ENCODE data around the gene PAQR7.

PAQR7 gene, protein sequence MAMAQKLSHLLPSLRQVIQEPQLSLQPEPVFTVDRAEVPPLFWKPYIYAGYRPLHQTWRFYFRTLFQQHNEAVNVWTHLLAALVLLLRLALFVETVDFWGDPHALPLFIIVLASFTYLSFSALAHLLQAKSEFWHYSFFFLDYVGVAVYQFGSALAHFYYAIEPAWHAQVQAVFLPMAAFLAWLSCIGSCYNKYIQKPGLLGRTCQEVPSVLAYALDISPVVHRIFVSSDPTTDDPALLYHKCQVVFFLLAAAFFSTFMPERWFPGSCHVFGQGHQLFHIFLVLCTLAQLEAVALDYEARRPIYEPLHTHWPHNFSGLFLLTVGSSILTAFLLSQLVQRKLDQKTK

DNA sequence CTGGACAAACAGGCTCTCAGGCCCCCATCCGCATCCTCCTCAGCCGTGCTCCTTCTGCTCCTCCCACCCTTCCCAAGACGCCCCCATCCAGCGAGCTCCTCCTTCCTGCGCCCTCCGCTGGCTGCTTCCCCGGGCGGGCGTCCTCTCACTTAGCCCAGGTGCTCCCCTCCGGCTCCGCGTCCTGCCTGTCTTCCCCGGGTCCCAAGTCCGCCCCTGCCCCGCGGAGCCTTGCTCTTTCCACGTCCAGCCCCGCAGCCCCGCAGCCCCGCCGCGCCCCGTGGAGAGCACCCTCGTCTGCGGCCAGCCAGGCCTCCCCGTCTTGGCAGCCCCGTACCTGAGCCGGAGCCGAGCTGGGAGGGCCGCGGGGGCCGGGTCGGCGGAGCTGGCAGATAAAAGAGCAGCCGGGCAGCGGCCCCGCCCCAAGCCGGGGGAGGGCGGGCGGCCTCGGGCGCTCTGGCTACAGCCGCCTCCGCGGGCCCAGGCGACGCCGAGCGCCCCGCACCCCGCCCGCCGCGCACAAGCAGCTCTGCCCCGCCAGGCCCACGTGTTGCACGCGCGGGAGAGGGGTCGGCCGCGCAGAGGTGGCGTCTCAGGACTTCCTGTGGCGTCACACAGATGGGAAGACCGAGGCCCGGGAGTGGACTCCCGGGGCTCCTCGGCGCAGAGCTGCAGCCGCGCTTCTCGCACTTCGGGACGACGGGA is at the start of gene PAQR7:
PAQR7 (minus strand) TSS at position 555 of the 702 bp plus-strand sequence. CDS start 11,869 bp downstream, outside the sequence.
- no peaks in the 10 kb centered on the region for H3K9me2 ChIP-seq (replicated peaks; ENCODE audit: control insufficient read depth, low read length)
- peaks cover 53% of the 10 kb centered on the region for H3K4me1 ChIP-seq (ENCODE audit: control insufficient read depth, low read length)
- H4K20me1 ChIP-seq (ENCODE audit: control insufficient read depth, insufficient read depth, low read depth, low read length) = no peaks in the 10 kb centered on the region
- H3F3A ChIP-seq (ENCODE audit: control insufficient read depth, insufficient read depth) = peaks cover 10% of the 10 kb centered on the region
- no peaks in the 10 kb centered on the region for H3K36me3 ChIP-seq (ENCODE audit: control insufficient read depth, low read length)
- H3K27me3 ChIP-seq (ENCODE audit: control insufficient read depth, low read length) = peaks cover 25% of the 10 kb centered on the region
- H3K9me3 ChIP-seq (ENCODE audit: control insufficient read depth, insufficient read depth, low read length) = no peaks in the 10 kb centered on the region
- no peak for TF ChIP-seq EZH2phosphoT487 (IDR thresholded peaks at IDR 0.05; ENCODE audit: borderline replicate concordance, low read length)
- TF ChIP-seq, protein P1, sequence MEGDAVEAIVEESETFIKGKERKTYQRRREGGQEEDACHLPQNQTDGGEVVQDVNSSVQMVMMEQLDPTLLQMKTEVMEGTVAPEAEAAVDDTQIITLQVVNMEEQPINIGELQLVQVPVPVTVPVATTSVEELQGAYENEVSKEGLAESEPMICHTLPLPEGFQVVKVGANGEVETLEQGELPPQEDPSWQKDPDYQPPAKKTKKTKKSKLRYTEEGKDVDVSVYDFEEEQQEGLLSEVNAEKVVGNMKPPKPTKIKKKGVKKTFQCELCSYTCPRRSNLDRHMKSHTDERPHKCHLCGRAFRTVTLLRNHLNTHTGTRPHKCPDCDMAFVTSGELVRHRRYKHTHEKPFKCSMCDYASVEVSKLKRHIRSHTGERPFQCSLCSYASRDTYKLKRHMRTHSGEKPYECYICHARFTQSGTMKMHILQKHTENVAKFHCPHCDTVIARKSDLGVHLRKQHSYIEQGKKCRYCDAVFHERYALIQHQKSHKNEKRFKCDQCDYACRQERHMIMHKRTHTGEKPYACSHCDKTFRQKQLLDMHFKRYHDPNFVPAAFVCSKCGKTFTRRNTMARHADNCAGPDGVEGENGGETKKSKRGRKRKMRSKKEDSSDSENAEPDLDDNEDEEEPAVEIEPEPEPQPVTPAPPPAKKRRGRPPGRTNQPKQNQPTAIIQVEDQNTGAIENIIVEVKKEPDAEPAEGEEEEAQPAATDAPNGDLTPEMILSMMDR (IDR thresholded peaks at IDR 0.05; ENCODE audit: low read depth, low read length, poor library complexity, severe bottlenecking) = peak; percentile 24
- peak within 1 kb of the TSS; percentile 79 for H3K4me2 ChIP-seq (ENCODE audit: low read length)
- H3K79me2 ChIP-seq (ENCODE audit: control insufficient read depth, low read length) = no peaks in the 10 kb centered on the region
- H3K4me3 ChIP-seq (ENCODE audit: low read length) = peak within 1 kb of the TSS; percentile 73
- H3K27ac ChIP-seq (ENCODE audit: low read depth, low read length) = no peak within 1 kb of the TSS

DNA sequence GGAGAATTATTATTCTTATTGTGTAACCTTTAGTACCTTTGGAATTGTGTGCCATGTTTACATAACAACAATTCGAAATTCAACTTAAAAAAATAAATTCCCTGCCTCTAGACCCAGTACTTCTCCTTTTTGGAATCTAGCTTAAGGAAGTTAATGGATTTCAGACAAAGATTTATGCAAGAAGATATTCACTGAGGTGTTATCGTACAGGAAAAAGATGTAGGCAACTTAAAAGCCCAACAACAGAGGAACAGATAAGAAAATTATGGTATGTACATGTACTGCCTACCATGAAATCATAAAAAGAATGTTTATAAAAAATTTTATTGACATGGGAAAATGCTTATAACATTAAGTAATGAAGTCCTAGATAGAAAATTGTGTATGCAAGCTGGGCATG is 48.9 kb upstream of the PAQR7 start:
- peaks cover 38% of the 10 kb centered on the region for H3K27me3 ChIP-seq (ENCODE audit: control insufficient read depth, low read length)
- H3K4me1 ChIP-seq (ENCODE audit: control insufficient read depth, low read length) = peaks cover 13% of the 10 kb centered on the region; the same call in 1 of the 2 replicates
- H3K79me2 ChIP-seq (ENCODE audit: control insufficient read depth, low read length) = no peaks in the 10 kb centered on the region
- H3K4me2 ChIP-seq (ENCODE audit: low read length) = no peak overlapping the region
- H3F3A ChIP-seq (ENCODE audit: control insufficient read depth, insufficient read depth) = no peaks in the 10 kb centered on the region
- H3K9me2 ChIP-seq (replicated peaks; ENCODE audit: control insufficient read depth, low read length) = no peaks in the 10 kb centered on the region
- no peaks in the 10 kb centered on the region for H3K36me3 ChIP-seq (ENCODE audit: control insufficient read depth, low read length)
- H3K4me3 ChIP-seq (ENCODE audit: low read length) = no peak overlapping the region
- no peaks in the 10 kb centered on the region for H3K9me3 ChIP-seq (ENCODE audit: control insufficient read depth, insufficient read depth, low read length)
- no peak overlapping the region for H3K27ac ChIP-seq (ENCODE audit: low read depth, low read length)
- TF ChIP-seq, protein P1 (IDR thresholded peaks at IDR 0.05; ENCODE audit: low read depth, low read length, poor library complexity, severe bottlenecking) = no peak
- no peak for TF ChIP-seq EZH2phosphoT487 (IDR thresholded peaks at IDR 0.05; ENCODE audit: borderline replicate concordance, low read length)
- H4K20me1 ChIP-seq (ENCODE audit: control insufficient read depth, insufficient read depth, low read depth, low read length) = no peaks in the 10 kb centered on the region

DNA sequence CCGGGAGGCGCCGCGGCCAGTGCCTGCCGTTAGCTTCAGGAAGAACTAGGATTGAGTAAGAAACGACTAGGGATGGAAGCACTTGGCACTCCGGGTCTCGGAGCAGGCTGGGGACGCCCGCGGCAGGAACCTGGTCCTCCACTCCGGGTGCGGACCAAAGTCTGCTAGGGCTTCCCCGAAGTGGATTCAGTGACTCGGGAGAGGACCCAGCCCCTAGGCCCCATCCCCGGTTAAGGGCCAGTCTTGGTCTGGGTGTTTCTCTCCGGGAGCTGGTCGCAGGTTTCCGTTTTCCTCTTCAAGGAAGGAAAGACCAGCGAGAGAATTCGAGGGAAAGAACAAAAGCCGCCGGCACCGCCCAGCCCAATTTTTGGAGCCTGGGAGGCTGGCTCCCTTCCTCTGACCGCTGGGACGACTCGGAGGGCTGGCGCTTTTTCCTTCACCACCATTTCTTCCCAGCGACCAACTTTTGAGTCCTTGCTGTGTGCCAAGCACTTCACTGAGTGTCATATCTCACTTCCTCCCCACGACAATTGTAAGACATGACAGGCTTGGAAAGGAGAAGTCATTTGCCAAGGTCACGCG is 47.6 kb upstream of the PAQR7 start:
- peak; percentile 80; the same call in 1 of the 2 replicates for TF ChIP-seq EZH2phosphoT487 (IDR thresholded peaks at IDR 0.05; ENCODE audit: borderline replicate concordance, low read length)
- TF ChIP-seq, protein P1 (IDR thresholded peaks at IDR 0.05; ENCODE audit: low read depth, low read length, poor library complexity, severe bottlenecking) = no peak
- Histone ChIP-seq H3K79me2 (ENCODE audit: control insufficient read depth, low read length) (no peaks in the 10 kb centered on the region), H3K4me1 (ENCODE audit: control insufficient read depth, low read length) (peaks cover 14% of the 10 kb centered on the region; the same call in 1 of the 2 replicates), H4K20me1 (ENCODE audit: control insufficient read depth, insufficient read depth, low read depth, low read length) (no peaks in the 10 kb centered on the region), H3K36me3 (ENCODE audit: control insufficient read depth, low read length) (no peaks in the 10 kb centered on the region), H3K27me3 (ENCODE audit: control insufficient read depth, low read length) (peaks cover 38% of the 10 kb centered on the region), H3F3A (ENCODE audit: control insufficient read depth, insufficient read depth) (no peaks in the 10 kb centered on the region), H3K9me2 (replicated peaks; ENCODE audit: control insufficient read depth, low read length) (no peaks in the 10 kb centered on the region), H3K27ac (ENCODE audit: low read depth, low read length) (no peak overlapping the region), H3K4me2 (ENCODE audit: low read length) (peak overlapping the region; percentile 56), H3K9me3 (ENCODE audit: control insufficient read depth, insufficient read depth, low read length) (no peaks in the 10 kb centered on the region), H3K4me3 (ENCODE audit: low read length) (peak overlapping the region; percentile 32; the same call in 1 of the 2 replicates)

All from DOHH2 (cell line).